Adrenal gland (tissue), 5 donors: ENCODE results near the gene LOX.

Source experiments
- CTCF ChIP-seq, 6 experiments: fragments of 450-650 bp in 4 of 6; fragments of 200-600 bp in 2 of 6; sonication (generic) in 1 of 6; IDR thresholded peaks; 1 replicate in 5 of 6; 2 replicates in 1 of 6; pipeline versions ENCODE4 v1.5.1 to v1.8.0; 2016 to 2021; ENCODE audit warnings: antibody characterized with exemption in 6 of 6, mild to moderate bottlenecking in 2 of 6, moderate library complexity in 1 of 6
- POLR2A ChIP-seq, 2 donors: fragments of 450-650 bp; IDR thresholded peaks; one replicate each; pipeline ENCODE4 v1.6.1; 2017; ENCODE audit warnings: antibody characterized with exemption in 2 of 2, mild to moderate bottlenecking in 2 of 2, moderate library complexity in 1 of 2
- donor health status: DM: no; HTN: no; CAD: no.

DNA sequence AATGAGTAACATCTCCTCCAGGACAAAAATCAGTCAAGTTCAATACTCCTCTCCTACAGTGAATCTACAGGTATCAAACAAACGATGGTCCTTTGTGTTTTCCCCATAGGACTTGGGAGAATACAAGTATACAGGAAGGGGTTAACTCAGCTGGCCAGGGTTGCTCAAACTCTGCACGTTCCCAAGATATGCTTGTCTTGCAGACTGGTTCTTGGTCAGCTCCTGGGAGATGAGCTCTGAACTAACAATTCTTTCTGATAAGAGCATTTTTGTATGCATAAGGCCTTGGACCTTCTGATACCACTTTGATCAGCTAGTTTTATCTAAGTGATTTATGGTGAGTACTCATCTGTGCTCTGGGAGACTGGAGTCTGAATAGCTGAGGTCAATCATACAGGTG is 42.1 kb downstream of the LOX start:
- TF ChIP-seq CTCF (IDR thresholded peaks at IDR 0.05) (no peak), POLR2A (IDR thresholded peaks at IDR 0.05) (no peak)
